Body of pancreas (tissue), 4 donors: Measurements from ENCODE around the gene PEX1. TPM values are rescaled to one million over a fixed set of nuclear protein-coding genes. Genes with fewer than 3 reads are reported as not detected.
"Not testable (repeated sequence)": the region's sequence is repeated elsewhere in the genome, so short reads cannot be mapped to it uniquely, and the experiment has no call there.

Experiments
- ATAC-seq: fragments of 150-250 bp; one replicate; pipeline ENCODE4 v1.9.1; 2016
- DNase-seq, 4 donors: peaks; one replicate each; pipeline ENCODE4 v3.0.0-alpha.2; 2019
- H3K27ac ChIP-seq, 4 donors: fragments of 200-600 bp; sonication (generic); 1 replicate in 3 of 4; 2 replicates in 1 of 4; pipeline versions ENCODE4 v1.5.1 to v1.6.1; 2016 to 2019; ENCODE audit warnings: mild to moderate bottlenecking in 1 of 4, mixed read lengths in 1 of 4, moderate library complexity in 1 of 4
- H3K27me3 ChIP-seq, 2 donors: fragments of 200-600 bp; sonication (generic); one replicate each; pipeline ENCODE4 v1.6.0; 2016; ENCODE audit warnings: mild to moderate bottlenecking in 1 of 2
- H3K36me3 ChIP-seq, 2 donors: fragments of 200-600 bp; sonication (generic); replicated peaks in 1 of 2; 2 replicates each; pipeline ENCODE4 v1.5.1; 2016; ENCODE audit warnings: low read depth in 2 of 2; ENCODE audit not compliant: insufficient read depth in 1 of 2
- H3K4me1 ChIP-seq: fragments of 200-600 bp; sonication (generic); one replicate; pipeline ENCODE4 v1.6.0; 2016
- H3K4me3 ChIP-seq, 2 donors: fragments of 200-600 bp; sonication (generic); 1 replicate in 1 of 2; 2 replicates in 1 of 2; pipeline ENCODE4 v1.5.1; 2016 to 2019
- H3K9me3 ChIP-seq, 3 donors: fragments of 200-600 bp; sonication (generic); 1 replicate in 2 of 3; 2 replicates in 1 of 3; pipeline ENCODE4 v1.5.1; 2016
- POLR2A ChIP-seq, 3 donors: fragments of 450-650 bp; IDR thresholded peaks; one replicate each; pipeline ENCODE4 v1.6.1; 2016; ENCODE audit warnings: antibody characterized with exemption in 3 of 3, mild to moderate bottlenecking in 2 of 3
- WGBS, 2 donors: methylation state at CpG; one replicate each; pipeline ENCODE4 v1.1.5; 2017; 5-methylcytosine and 5-hydroxymethylcytosine counted together
- intact Hi-C: fragments of 100-400 bp; cut with DNase I; formaldehyde crosslinking; loops from one replicate; pipeline ENCODE4 v1.15.1; 2023
- total RNA-seq, 2 donors: library from RNA; depleted of rRNA; stranded (reverse); fragments of >200 nt; gene quantifications; one replicate each; pipeline ENCODE4 v1.1.0, GENCODE V29; 2016
- TF ChIP-seq, protein P1 (sequence below), 7 experiments: fragments of 450-650 bp in 4 of 7; fragments of 200-600 bp in 3 of 7; sonication (generic) in 3 of 7; IDR thresholded peaks; one replicate each; pipeline ENCODE4 v1.5.1; 2016 to 2019; ENCODE audit warnings: antibody characterized with exemption in 7 of 7

Gene PEX1
- total RNA-seq, 2 donors from 2014 or later = 13.8 to 18.9 TPM

- intact Hi-C loops = no loop called here
- H3K4me3 ChIP-seq = no peak overlapping the region
- DNase-seq (no peak), ATAC-seq (no peak)
- H3K27ac ChIP-seq = no peak overlapping the region
- H3K9me3 ChIP-seq = no peaks in the 10 kb centered on the region
- 80 to 94% methylated on average over 2 of the region's 2 CpGs for WGBS, 2 donors
- peaks cover 23% of the 10 kb centered on the region for H3K4me1 ChIP-seq
- no peaks in the 10 kb centered on the region for H3K27me3 ChIP-seq
- TF ChIP-seq, protein P1, sequence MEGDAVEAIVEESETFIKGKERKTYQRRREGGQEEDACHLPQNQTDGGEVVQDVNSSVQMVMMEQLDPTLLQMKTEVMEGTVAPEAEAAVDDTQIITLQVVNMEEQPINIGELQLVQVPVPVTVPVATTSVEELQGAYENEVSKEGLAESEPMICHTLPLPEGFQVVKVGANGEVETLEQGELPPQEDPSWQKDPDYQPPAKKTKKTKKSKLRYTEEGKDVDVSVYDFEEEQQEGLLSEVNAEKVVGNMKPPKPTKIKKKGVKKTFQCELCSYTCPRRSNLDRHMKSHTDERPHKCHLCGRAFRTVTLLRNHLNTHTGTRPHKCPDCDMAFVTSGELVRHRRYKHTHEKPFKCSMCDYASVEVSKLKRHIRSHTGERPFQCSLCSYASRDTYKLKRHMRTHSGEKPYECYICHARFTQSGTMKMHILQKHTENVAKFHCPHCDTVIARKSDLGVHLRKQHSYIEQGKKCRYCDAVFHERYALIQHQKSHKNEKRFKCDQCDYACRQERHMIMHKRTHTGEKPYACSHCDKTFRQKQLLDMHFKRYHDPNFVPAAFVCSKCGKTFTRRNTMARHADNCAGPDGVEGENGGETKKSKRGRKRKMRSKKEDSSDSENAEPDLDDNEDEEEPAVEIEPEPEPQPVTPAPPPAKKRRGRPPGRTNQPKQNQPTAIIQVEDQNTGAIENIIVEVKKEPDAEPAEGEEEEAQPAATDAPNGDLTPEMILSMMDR (IDR thresholded peaks at IDR 0.05) = no peak
- TF ChIP-seq POLR2A (IDR thresholded peaks at IDR 0.05) = no peak
- peaks cover 1 to 28% of the 10 kb centered on the region in 2 donors for H3K36me3 ChIP-seq
Observed at GRCh38 chr7:92451645-92452044, 76.7 kb downstream of the PEX1 start.

GRCh38 chr7:92448205-92448747, 80.0 kb downstream of the PEX1 start:
- Histone ChIP-seq H3K36me3 (peaks cover 0 to 12% of the 10 kb centered on the region in 2 donors), H3K27me3 (no peaks in the 10 kb centered on the region), H3K27ac (peak overlapping the region; percentile 91 to 99 (median 97)), H3K4me3 (peak overlapping the region; percentile 67 to 91), H3K9me3 (no peaks in the 10 kb centered on the region), H3K4me1 (peaks cover 25% of the 10 kb centered on the region)
- ATAC-seq (peak; percentile 55), DNase-seq (peak; percentile 67 to 74 (median 70))
- peak in 2 of 3 donors; percentile 38 to 49 for TF ChIP-seq POLR2A (IDR thresholded peaks at IDR 0.05)
- TF ChIP-seq, protein P1 (IDR thresholded peaks at IDR 0.05) = peak in 6 of 7 experiments; percentile 11 to 55 (median 38)
- 1% methylated on average over 11 of the region's 11 CpGs for WGBS, 2 donors
- intact Hi-C loops = no loop called here

DNA sequence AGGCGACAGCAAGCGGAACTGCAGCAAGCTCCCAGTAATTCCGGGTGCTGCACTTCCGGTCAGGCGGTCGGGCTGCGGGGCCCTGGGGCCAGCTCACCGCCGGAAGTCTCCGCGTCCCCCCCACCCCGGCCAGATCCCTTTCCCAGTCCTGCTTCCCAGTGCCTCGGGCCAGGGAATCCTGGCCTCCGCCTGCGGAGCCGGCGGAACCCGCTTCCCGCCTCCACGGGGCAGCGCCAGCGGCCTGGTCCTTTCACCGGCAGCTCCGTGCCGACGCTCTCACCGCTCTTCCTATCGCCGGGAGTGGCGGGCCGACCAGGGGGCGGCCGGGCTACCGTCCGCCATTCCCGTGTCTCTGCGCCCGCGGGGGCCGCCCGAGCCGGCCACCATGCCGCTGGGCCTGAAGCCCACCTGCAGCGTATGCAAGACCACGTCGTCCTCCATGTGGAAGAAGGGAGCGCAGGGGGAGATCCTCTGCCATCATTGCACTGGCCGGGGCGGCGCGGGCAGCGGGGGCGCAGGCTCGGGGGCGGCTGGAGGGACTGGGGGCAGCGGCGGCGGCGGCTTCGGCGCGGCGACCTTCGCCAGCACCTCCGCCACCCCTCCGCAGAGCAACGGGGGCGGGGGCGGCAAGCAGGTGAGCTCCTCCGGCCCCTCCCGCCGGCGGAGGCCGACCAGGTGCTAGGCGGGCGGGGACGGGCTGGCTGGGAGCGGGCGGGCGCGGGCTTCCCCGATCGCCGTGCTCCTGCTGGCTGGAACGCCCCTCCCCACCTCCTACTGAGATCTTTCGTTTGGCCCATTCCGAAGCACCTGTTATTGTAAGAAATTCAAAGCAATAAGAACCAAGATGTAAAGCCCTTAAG, 80.7 kb downstream of the PEX1 start, which contains the start of gene GATAD1:
Gene GATAD1 (plus strand): TSS at position 138 of the 860 bp plus-strand sequence. CDS start 248 bp downstream, at position 386.
- ATAC-seq = peak; percentile 93
- peak; percentile 91 to 94 (median 94) for DNase-seq

GRCh38 chr7:92446869-92447344, 81.4 kb downstream of the PEX1 start:
- TF ChIP-seq, protein P1 (IDR thresholded peaks at IDR 0.05) = peak in 1 of 7 experiments; percentile 93
- TF ChIP-seq POLR2A (IDR thresholded peaks at IDR 0.05) = no peak
- ATAC-seq (no peak), DNase-seq (peak in 1 of 4 donors; percentile 4)
- intact Hi-C loops = no loop called here
- Histone ChIP-seq H3K4me1 (peaks cover 25% of the 10 kb centered on the region), H3K9me3 (no peaks in the 10 kb centered on the region), H3K27me3 (no peaks in the 10 kb centered on the region), H3K36me3 (peaks cover 0 to 5% of the 10 kb centered on the region in 2 donors), H3K4me3 (peak overlapping the region in 1 of 2 donors; percentile 91), H3K27ac (peak overlapping the region; percentile 91 to 99 (median 97))
- WGBS, 2 donors = 44 to 47% methylated on average over 21 of the region's 21 CpGs

More for the DNA sequence above, 80.7 kb downstream of the PEX1 start, which contains the start of gene GATAD1:
- no peaks in the 10 kb centered on the region for H3K9me3 ChIP-seq
- peaks cover 25% of the 10 kb centered on the region for H3K4me1 ChIP-seq
- peaks cover 0 to 7% of the 10 kb centered on the region in 2 donors for H3K36me3 ChIP-seq
- intact Hi-C loops = no loop called here
- whole genome bisulfite sequencing, 2 donors = 0% methylated on average over 26 to 70 of the region's 87 CpGs
- H3K4me3 ChIP-seq = peak within 1 kb of the TSS; percentile 67 to 91
- peak within 1 kb of the TSS; percentile 91 to 99 (median 97) for H3K27ac ChIP-seq
- TF ChIP-seq, protein P1 (IDR thresholded peaks at IDR 0.05) = peak in 6 of 7 experiments; percentile 78 to 99 (median 98)
- peak; percentile 83 to 93 (median 90) for TF ChIP-seq POLR2A (IDR thresholded peaks at IDR 0.05)
- H3K27me3 ChIP-seq = no peaks in the 10 kb centered on the region

GRCh38 chr7:92442720-92443119, 85.6 kb downstream of the PEX1 start:
- H3K4me3 ChIP-seq, H3K27me3 ChIP-seq, ATAC-seq, H3K9me3 ChIP-seq, H3K4me1 ChIP-seq, intact Hi-C loops, H3K27ac ChIP-seq, H3K36me3 ChIP-seq, DNase-seq: not testable (repeated sequence)
- 88% methylated on average over 2 of the region's 2 CpGs for WGBS, 2 donors
